HG03558 (cell line): ENCODE results near the gene NCAPD2.
"Not testable (repeated sequence)": the region's sequence is repeated elsewhere in the genome, so short reads cannot be mapped to it uniquely, and the experiment has no call there.

Source experiments
- ATAC-seq: cut with Tn5 transposase; IDR thresholded peaks from one replicate; pipeline ENCODE4 v1.9.1; 2021; ENCODE audit warnings: moderate number of reproducible peaks; ENCODE audit not compliant: unreplicated experiment; ENCODE audit errors: extremely low read depth

The NCAPD2 gene

GRCh38 chr12:6548966-6549683, 55.2 kb downstream of the NCAPD2 start:
- no peak for ATAC-seq

GRCh38 chr12:6549684-6550151, 55.8 kb downstream of the NCAPD2 start:
- ATAC-seq, result no peak

DNA sequence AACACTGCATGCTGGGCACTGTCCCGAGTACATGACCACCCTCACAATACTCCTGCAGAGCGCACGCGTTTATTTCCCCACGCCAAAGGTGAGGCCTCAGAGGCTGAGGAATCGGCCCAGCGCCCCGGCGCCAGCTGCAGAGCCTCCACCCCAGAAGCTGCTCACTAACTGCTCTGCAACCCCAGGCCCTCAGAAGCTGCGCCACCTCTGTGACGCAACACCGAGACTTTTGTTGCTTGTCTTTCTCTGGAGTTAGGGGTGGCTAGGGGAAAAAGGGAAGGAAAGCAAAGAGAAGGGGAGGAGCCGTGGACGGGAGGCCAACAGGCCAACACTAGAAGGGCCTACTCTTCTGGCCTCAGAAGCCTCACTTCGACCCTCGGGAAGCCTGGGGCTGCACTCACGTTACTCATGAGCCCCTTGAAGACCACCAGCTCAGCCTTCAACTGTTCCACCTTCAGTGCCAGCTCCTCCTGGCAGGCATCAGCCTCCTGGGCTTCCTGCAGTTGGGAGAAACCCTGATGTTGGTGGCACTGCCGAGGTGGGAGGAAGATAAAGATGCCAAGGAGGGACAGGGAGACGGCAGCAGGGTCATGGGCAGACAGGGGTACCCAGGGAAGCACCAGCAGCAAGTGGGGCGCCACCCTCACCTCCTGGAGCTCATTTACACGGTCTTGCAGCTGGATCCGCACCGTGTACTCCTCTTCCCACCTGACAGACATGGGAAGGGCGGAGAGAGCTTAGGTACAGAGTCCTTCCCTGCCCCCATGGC, 56.6 kb downstream of the NCAPD2 start:
- no peak for ATAC-seq

- ATAC-seq, result no peak
Measured at GRCh38 chr12:6551063-6551461, 57.2 kb downstream of the NCAPD2 start.

- ATAC-seq, result no peak
Measured at GRCh38 chr12:6551496-6552139, 57.7 kb downstream of the NCAPD2 start.

GRCh38 chr12:6552140-6552551, 58.2 kb downstream of the NCAPD2 start:
- ATAC-seq, result no peak

GRCh38 chr12:6553051-6553868, 59.4 kb downstream of the NCAPD2 start:
- no peak for ATAC-seq

GRCh38 chr12:6554168-6555017, 60.5 kb downstream of the NCAPD2 start:
- no peak for ATAC-seq

DNA sequence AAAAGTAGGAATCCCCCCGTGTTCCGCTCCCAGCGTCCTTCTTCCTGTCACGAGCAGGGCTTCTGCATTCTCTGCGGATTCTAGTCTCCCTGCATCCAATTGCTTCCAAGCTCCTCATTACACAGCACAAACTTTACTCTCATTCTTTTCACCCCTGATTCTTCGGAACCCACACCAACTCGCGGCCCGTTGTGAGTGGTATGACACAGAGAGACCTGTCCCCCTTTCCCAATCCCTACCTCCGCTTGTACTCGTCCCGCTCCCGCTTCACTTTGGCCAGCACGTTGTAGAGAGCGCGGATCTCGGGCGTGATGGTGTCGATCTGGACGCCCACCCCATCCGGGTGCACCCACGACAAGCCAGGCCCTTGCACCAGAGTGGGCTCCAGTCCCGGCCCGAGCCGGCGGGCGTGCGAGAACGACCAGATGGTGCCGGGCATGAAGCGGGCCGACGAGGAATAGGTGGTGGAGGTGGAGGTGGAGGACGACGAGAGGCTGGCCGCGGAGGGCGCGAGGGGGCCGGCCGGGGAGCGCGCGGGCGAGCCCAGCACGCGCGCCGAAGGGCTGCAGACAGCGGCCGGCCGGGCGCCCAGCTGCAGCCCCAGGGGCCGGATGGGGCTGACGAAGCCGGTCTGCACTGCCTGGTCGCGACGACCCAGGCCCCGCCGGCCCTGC, 61.3 kb downstream of the NCAPD2 start:
- ATAC-seq, result no peak

GRCh38 chr12:6556496-6556817, 62.6 kb downstream of the NCAPD2 start:
- not testable (repeated sequence) for ATAC-seq

DNA sequence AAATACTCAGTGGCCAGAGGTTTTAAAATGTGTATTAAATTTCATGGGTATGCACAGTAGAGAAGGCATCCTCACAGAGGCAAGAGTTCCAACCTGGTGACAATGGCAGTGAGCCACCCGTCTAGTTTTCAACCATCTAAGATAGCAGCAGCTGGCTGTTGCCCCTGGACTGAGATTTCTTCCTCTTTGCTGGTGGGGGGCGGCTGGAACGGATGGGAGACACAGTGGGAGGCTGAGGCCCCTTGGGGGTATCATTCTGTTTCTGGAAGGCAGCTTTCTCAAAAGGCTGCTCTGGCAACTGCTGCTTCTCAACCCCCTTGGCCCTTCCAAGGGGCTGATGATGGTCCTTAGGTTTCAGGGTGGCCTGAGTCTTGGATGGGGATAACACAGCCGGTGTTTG, 63.0 kb downstream of the NCAPD2 start:
- no peak for ATAC-seq

GRCh38 chr12:6558014-6558760, 64.3 kb downstream of the NCAPD2 start:
- ATAC-seq, result not testable (repeated sequence)

GRCh38 chr12:6559500-6559899, 65.6 kb downstream of the NCAPD2 start:
- no peak for ATAC-seq

DNA sequence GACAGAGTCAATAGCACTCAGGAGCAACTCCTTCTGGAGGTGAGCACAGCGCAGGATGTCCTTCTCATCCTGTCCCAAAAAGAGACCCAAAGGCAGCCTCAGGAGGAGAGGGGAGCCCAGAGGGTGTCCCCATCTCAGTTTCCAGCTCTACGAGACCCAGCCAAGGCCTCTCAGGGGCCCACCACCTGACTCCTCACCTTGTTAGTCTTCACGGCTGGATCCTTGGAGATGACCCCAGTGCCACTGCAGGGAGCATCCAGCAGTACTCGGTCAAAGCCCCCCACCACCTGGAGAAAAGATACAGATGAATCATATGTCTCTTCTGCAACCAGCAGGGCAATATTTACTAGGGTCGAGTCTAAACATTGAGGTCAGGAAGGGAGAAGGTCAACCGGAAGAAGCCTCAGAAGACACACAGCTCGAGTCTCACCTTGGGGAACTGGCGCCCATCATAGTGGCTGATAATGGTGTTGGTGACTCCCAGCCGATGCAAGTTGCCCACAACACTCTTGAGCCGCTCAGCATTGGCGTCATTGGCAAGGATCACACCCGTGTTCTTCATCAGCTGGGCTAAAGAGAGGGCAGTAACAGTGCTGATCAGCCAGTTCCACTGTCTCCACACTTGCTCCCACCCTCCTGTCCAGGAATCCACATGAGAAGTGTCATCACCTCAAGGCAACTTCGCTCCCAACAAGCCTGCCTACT, 66.8 kb downstream of the NCAPD2 start:
- no peak for ATAC-seq

GRCh38 chr12:6562881-6563280, 69.0 kb downstream of the NCAPD2 start:
- ATAC-seq, result no peak

GRCh38 chr12:6563448-6564050, 69.6 kb downstream of the NCAPD2 start:
- no peak for ATAC-seq

- ATAC-seq, result no peak
Measured at GRCh38 chr12:6567112-6567670, 73.3 kb downstream of the NCAPD2 start.
